OCI-LY1 (cell line): ENCODE data around the gene KRT1.

ENCODE experiments used
- H2AFZ ChIP-seq: fragments of 200-600 bp; sonication (generic), shearing (Covaris generic); 2 replicates; pipeline ENCODE4 v1.6.0; 2014; ENCODE audit warnings: antibody characterized with exemption, mild to moderate bottlenecking, low read length
- H3F3A ChIP-seq: fragments of 200-600 bp; sonication (generic), shearing (Covaris generic); 2 replicates; pipeline ENCODE4 v1.6.0; 2014; ENCODE audit warnings: mild to moderate bottlenecking, antibody characterized with exemption, low read length, moderate library complexity; ENCODE audit not compliant: insufficient read depth
- H3K27ac ChIP-seq: fragments of 200-600 bp; sonication (generic); 2 replicates; pipeline ENCODE4 v1.5.1; 2014; ENCODE audit warnings: low read length, mixed run types, mild to moderate bottlenecking, low read depth; ENCODE audit not compliant: poor library complexity, severe bottlenecking
- H3K27me3 ChIP-seq: fragments of 200-600 bp; sonication (generic); 2 replicates; pipeline ENCODE4 v1.6.0; 2014; ENCODE audit warnings: antibody characterized with exemption, mild to moderate bottlenecking, low read length, moderate library complexity; ENCODE audit not compliant: insufficient read depth
- H3K36me3 ChIP-seq: fragments of 200-600 bp; sonication (generic); 2 replicates; pipeline ENCODE4 v1.6.1; 2014; ENCODE audit warnings: mild to moderate bottlenecking, antibody characterized with exemption, low read length, moderate library complexity, mixed read lengths; ENCODE audit not compliant: insufficient read depth
- H3K4me1 ChIP-seq: fragments of 200-600 bp; sonication (generic); 2 replicates; pipeline ENCODE4 v1.5.1; 2014; ENCODE audit warnings: mild to moderate bottlenecking, low read length, moderate library complexity; ENCODE audit not compliant: insufficient read depth, severe bottlenecking
- H3K4me2 ChIP-seq: fragments of 200-600 bp; sonication (generic), shearing (Covaris generic); 2 replicates; pipeline ENCODE4 v1.6.1; 2014; ENCODE audit warnings: low read length
- H3K4me3 ChIP-seq: fragments of 200-600 bp; sonication (generic); 2 replicates; pipeline ENCODE4 v1.5.1; 2014; ENCODE audit warnings: low read length, low read depth, mild to moderate bottlenecking, mixed read lengths; ENCODE audit not compliant: poor library complexity, severe bottlenecking
- H3K79me2 ChIP-seq: fragments of 200-600 bp; shearing (Covaris generic); 2 replicates; pipeline ENCODE4 v1.6.1; 2016; ENCODE audit warnings: mixed run types, low read length, mixed read lengths; ENCODE audit not compliant: insufficient read depth
- H3K9ac ChIP-seq: fragments of 200-600 bp; sonication (generic), shearing (Covaris generic); 2 replicates; pipeline ENCODE4 v1.6.1; 2014; ENCODE audit warnings: mild to moderate bottlenecking, low read length, mixed read lengths
- H3K9me2 ChIP-seq: fragments of 200-600 bp; sonication (generic), shearing (Covaris generic); 2 replicates; pipeline ENCODE4 v1.6.1; 2014; ENCODE audit warnings: low read depth, mild to moderate bottlenecking, low read length, mixed read lengths
- H3K9me3 ChIP-seq: fragments of 200-600 bp; shearing (Covaris generic); 2 replicates; pipeline ENCODE4 v1.6.1; 2014; ENCODE audit warnings: low read length, mixed read lengths
- H4K20me1 ChIP-seq: fragments of 200-600 bp; sonication (generic), shearing (Covaris generic); 2 replicates; pipeline ENCODE4 v1.6.0; 2016; ENCODE audit warnings: mild to moderate bottlenecking, low read length; ENCODE audit not compliant: insufficient read depth
- EZH2 ChIP-seq: fragments of 200-600 bp; sonication (generic), shearing (Covaris generic); IDR thresholded peaks from 2 replicates; pipeline ENCODE4 v1.8.0; 2017; ENCODE audit warnings: borderline replicate concordance, mixed run types, mild to moderate bottlenecking, antibody characterized with exemption, low read length, moderate library complexity, mixed read lengths
- TF ChIP-seq, protein P1 (sequence below): fragments of 200-600 bp; sonication (generic), shearing (Covaris generic); IDR thresholded peaks from 2 replicates; pipeline ENCODE4 v1.5.1; 2017; ENCODE audit warnings: mild to moderate bottlenecking, antibody characterized with exemption, low read length, moderate library complexity, mixed read lengths

The KRT1 gene

DNA sequence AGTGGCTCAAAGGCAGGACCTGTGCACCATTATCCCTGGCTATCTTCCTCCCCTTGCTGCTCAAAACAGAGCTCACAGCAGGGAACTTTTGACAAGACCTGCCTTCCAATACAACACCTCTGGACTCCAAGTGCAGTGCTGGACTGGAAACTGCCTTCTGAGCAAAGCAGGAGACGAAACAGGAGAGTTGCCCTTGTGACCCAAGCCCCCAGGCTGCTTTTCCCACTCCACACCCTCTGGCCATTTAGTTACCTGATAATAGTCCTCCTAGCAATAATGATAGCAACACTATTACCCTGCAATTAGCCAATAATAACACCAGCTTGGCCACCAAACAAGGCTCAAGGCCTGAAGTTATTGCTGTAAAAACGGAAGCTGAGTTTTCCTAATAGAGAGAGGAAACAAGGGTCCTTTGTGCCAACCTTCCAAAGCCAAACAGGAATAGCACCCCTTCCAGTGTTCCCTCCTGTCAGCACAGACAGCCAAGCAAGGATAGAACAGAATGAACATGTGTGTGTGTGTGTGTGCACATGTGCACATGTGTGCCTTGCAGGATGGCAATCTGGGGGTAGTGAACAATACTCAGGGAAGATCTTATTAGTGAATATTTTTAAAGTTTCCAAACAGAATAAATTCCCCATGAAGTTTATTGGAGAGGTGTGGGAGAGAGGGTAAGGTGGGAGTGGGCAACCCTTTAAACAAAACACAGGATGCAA is 52.7 kb downstream of the KRT1 start:
- no peaks in the 10 kb centered on the region for H3F3A ChIP-seq
- H3K9me2 ChIP-seq: no peaks in the 10 kb centered on the region
- H3K36me3 ChIP-seq: no peaks in the 10 kb centered on the region
- no peaks in the 10 kb centered on the region for H3K79me2 ChIP-seq
- H3K4me2 ChIP-seq: no peak overlapping the region
- H4K20me1 ChIP-seq: no peaks in the 10 kb centered on the region
- no peaks in the 10 kb centered on the region for H3K4me1 ChIP-seq
- no peak overlapping the region for H3K9ac ChIP-seq
- no peaks in the 10 kb centered on the region for H3K27me3 ChIP-seq
- H3K27ac ChIP-seq: no peak overlapping the region
- no peak for TF ChIP-seq EZH2
- TF ChIP-seq, protein P1, sequence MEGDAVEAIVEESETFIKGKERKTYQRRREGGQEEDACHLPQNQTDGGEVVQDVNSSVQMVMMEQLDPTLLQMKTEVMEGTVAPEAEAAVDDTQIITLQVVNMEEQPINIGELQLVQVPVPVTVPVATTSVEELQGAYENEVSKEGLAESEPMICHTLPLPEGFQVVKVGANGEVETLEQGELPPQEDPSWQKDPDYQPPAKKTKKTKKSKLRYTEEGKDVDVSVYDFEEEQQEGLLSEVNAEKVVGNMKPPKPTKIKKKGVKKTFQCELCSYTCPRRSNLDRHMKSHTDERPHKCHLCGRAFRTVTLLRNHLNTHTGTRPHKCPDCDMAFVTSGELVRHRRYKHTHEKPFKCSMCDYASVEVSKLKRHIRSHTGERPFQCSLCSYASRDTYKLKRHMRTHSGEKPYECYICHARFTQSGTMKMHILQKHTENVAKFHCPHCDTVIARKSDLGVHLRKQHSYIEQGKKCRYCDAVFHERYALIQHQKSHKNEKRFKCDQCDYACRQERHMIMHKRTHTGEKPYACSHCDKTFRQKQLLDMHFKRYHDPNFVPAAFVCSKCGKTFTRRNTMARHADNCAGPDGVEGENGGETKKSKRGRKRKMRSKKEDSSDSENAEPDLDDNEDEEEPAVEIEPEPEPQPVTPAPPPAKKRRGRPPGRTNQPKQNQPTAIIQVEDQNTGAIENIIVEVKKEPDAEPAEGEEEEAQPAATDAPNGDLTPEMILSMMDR: no peak
- no peaks in the 10 kb centered on the region for H3K9me3 ChIP-seq
- no peak overlapping the region for H3K4me3 ChIP-seq
- H2AFZ ChIP-seq: no peak overlapping the region
